Vagina (tissue), 2 donors: ENCODE measurements around the gene CPA4.
"Not testable (repeated sequence)": the region's sequence is repeated elsewhere in the genome, so short reads cannot be mapped to it uniquely, and the experiment has no call there.

Experiments
- CTCF ChIP-seq, 3 experiments: fragments of 450-650 bp in 2 of 3; fragments of 200-600 bp in 1 of 3; sonication (generic) in 1 of 3; IDR thresholded peaks; one replicate each; pipeline ENCODE4 v1.5.1; 2017 to 2019; ENCODE audit warnings: antibody characterized with exemption in 3 of 3, mild to moderate bottlenecking in 2 of 3, moderate library complexity in 2 of 3
- POLR2A ChIP-seq, 2 donors: fragments of 450-650 bp; IDR thresholded peaks; one replicate each; pipeline ENCODE4 v1.6.1; 2017; ENCODE audit warnings: antibody characterized with exemption in 2 of 2, mild to moderate bottlenecking in 2 of 2, moderate library complexity in 2 of 2
- POLR2AphosphoS5 ChIP-seq, 2 donors: sonication (generic); formaldehyde crosslinking; IDR thresholded peaks; one replicate each; pipeline ENCODE4 v1.9.0; 2017; ENCODE audit warnings: antibody characterized with exemption in 2 of 2, mild to moderate bottlenecking in 2 of 2, low read depth in 1 of 2; ENCODE audit not compliant: insufficient read depth in 1 of 2

- TF ChIP-seq POLR2A (IDR thresholded peaks at IDR 0.05); CTCF (IDR thresholded peaks at IDR 0.05); POLR2AphosphoS5 (IDR thresholded peaks at IDR 0.05; ENCODE audit: insufficient read depth in 1 of 2, low read depth in 1 of 2): not testable (repeated sequence)
Observed at GRCh38 chr7:130249626-130250025, 43.3 kb upstream of the CPA4 start.
